GM23248 (cell line): Measurements from ENCODE around the gene CCDC134.

Experiments
- EZH2 ChIP-seq: fragments of 200-600 bp; sonication (generic); IDR thresholded peaks from 2 replicates; pipeline ENCODE4 v1.6.1; 2018; ENCODE audit warnings: antibody characterized with exemption, mild to moderate bottlenecking; ENCODE audit not compliant: insufficient read depth, poor library complexity, severe bottlenecking
- EZH2phosphoT487 ChIP-seq: fragments of 200-600 bp; sonication (generic); IDR thresholded peaks from 2 replicates; pipeline ENCODE4 v1.6.1; 2018; ENCODE audit warnings: antibody characterized with exemption, moderate library complexity, mild to moderate bottlenecking, low read depth; ENCODE audit not compliant: insufficient read depth

DNA sequence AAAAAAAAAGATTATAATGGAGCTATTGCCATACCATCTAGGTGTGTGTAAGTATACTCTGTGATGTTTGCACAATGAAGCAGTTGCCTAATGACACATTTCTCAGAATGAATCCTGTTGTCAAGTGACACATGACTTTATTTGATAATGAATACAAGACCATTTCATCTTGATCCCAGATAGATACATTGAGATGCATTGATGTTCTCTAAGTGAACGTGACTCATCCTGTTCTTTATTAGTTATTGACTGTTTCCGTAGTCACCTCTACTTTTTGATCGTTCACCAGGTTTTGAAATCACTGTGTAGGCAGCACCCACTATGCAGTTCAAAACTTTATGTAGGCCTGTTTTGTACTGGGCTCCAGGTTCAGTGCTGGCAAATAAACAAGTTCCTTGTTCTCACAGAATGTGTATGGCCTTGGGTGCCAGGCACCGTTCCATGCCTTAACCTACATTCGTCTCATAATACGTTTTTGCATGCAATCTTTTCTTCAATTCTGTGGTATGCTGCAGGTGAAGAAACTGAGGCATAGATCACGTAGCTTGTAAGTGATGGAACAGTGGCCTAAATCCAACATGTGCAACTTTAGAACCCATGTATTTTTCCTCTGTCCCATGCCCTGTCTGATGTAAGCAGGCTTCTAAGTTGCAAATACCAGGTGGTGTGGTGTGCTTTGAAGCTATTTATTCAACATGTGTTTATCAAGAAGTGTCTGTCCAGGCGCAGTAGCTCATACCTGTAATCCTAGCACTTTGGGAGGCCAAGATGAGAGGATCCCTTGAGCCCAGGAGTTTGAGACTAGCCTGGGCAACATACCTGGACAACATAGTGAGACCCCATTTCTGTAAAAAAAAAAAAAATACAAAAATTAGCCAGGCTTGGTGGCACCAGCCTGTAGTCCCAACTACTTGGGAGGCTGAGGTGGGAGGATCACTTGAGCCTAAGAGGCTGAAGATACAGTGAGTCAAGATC is 42.8 kb downstream of the CCDC134 start:
- TF ChIP-seq EZH2phosphoT487 (no peak), EZH2 (no peak)
